PFSK-1 (cell line): ENCODE measurements around the gene TSPAN5.

Experiments
- FOXP2 ChIP-seq: optimal IDR thresholded peaks from 2 replicates; pipeline ENCODE3; 2011; ENCODE audit warnings: borderline replicate concordance, control low read depth, inconsistent platforms; ENCODE audit not compliant: insufficient read depth; ENCODE audit errors: extremely low read length, extremely low read depth
- POLR2AphosphoS5 ChIP-seq: IDR thresholded peaks from 2 replicates; pipeline ENCODE4 v1.6.1; 2012; ENCODE audit warnings: low read depth, mild to moderate bottlenecking, control low read depth, low read length, moderate library complexity
- SIN3A ChIP-seq: IDR thresholded peaks from 2 replicates; pipeline ENCODE4 v1.6.1; 2012; ENCODE audit warnings: mild to moderate bottlenecking, low read length, moderate library complexity, borderline replicate concordance; ENCODE audit not compliant: insufficient read depth
- TAF1 ChIP-seq: IDR thresholded peaks from 2 replicates; pipeline ENCODE4 v1.6.1; 2012; ENCODE audit warnings: low read length, control low read depth, borderline replicate concordance; ENCODE audit not compliant: insufficient read depth
- TF ChIP-seq, protein P1 (sequence below), 2 experiments: IDR thresholded peaks; 2 replicates each; pipeline versions ENCODE4 v1.6.1 to v1.8.0; 2011 to 2012; ENCODE audit warnings: low read depth in 2 of 2, low read length in 2 of 2, control low read depth in 1 of 2, inconsistent platforms in 1 of 2, mild to moderate bottlenecking in 1 of 2, moderate library complexity in 1 of 2; ENCODE audit not compliant: insufficient read depth in 1 of 2

TSPAN5 gene

DNA sequence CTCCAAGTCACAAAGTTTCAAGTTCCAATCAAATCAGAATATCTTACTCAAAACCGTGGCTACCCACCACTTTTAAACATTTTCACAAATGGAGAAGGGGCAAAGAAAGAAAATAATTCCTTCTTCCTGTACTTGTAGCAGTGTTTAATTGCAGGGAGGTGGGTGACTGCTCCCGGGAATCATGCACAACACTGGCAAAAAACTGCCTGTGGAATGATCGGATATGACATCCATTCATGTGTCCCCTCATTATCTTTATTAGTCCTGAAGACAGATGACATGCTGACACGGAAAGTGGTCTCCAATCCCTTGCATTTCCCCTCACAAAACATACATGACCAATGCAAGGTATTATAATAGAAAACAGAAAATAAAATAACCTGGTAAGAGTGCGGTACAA, 2.0 kb downstream of the TSPAN5 start:
- no peak for TF ChIP-seq TAF1
- TF ChIP-seq, protein P1, sequence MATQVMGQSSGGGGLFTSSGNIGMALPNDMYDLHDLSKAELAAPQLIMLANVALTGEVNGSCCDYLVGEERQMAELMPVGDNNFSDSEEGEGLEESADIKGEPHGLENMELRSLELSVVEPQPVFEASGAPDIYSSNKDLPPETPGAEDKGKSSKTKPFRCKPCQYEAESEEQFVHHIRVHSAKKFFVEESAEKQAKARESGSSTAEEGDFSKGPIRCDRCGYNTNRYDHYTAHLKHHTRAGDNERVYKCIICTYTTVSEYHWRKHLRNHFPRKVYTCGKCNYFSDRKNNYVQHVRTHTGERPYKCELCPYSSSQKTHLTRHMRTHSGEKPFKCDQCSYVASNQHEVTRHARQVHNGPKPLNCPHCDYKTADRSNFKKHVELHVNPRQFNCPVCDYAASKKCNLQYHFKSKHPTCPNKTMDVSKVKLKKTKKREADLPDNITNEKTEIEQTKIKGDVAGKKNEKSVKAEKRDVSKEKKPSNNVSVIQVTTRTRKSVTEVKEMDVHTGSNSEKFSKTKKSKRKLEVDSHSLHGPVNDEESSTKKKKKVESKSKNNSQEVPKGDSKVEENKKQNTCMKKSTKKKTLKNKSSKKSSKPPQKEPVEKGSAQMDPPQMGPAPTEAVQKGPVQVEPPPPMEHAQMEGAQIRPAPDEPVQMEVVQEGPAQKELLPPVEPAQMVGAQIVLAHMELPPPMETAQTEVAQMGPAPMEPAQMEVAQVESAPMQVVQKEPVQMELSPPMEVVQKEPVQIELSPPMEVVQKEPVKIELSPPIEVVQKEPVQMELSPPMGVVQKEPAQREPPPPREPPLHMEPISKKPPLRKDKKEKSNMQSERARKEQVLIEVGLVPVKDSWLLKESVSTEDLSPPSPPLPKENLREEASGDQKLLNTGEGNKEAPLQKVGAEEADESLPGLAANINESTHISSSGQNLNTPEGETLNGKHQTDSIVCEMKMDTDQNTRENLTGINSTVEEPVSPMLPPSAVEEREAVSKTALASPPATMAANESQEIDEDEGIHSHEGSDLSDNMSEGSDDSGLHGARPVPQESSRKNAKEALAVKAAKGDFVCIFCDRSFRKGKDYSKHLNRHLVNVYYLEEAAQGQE (IDR thresholded peaks at IDR 0.05; ENCODE audit: insufficient read depth in 1 of 2, low read depth in 2 of 2, low read length in 2 of 2) = no peak
- no peak for TF ChIP-seq FOXP2
- no peak for TF ChIP-seq POLR2AphosphoS5
- no peak for TF ChIP-seq SIN3A

DNA sequence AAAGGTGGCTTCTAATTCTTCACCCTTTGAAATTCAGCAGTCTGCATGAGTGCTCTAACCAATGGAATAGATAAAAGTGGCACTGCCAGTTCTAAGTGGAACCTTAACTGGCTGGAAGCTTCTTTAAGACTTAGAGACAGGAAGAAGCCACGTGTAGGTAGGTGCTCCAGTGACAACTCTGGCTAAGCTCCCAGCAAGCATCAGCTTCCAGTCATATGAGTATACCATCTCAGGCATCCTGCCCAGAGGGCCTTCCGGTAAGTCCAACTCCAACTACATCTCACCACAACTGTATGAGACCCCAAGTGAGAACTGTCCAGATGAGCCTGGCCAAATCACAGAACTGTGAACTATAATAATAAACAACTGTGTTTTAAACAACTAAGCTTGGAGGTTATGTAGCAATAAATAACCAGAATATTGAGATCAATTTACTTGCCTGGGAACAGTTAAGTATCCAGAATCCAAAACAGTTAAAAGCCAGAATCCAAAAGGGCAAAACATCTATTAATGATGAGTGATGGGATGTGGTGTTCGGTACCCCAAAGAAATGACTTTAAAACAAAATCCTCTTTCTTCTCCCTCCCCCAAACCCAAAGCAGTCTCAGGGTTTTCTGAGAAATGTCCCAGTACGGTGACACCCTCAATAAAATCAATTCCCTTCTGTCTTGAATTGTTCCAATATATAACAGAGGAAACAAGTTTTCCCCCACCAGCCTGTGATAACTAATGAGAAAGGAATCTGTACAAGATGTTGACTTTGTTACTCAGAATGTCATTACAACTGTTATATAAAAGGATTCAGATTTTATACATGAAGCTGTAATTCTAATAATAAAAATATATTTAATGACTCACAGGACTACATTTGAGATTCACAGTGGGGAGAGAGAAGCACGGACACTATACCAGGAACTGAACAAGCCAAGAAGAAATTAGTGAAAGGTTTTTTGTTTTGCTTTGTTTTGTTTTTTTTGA, 4.2 kb downstream of the TSPAN5 start:
- TF ChIP-seq SIN3A (no peak), TAF1 (no peak), FOXP2 (no peak), POLR2AphosphoS5 (no peak)
- TF ChIP-seq, protein P1 (IDR thresholded peaks at IDR 0.05; ENCODE audit: insufficient read depth in 1 of 2, low read depth in 2 of 2, low read length in 2 of 2) = no peak

DNA sequence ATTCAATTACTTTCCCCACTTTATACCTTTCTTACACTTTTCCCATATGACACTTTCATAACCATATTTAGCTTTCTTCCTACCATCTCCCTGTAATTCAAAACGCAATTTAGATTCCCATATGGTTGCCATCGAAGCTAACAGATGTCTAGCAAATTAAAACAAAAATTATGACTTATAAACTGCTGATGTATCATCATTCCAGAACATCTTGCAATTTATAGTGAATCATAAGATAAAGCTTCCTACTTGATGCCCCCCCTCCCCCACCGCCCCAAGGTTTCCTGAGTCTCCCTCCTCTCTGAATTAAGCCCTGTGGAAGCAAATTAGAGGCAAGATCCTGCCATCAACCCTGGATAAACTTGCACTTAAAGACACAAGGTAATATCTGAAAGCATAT, 5.4 kb downstream of the TSPAN5 start:
- TF ChIP-seq SIN3A (no peak), FOXP2 (no peak), TAF1 (no peak), POLR2AphosphoS5 (no peak)
- TF ChIP-seq, protein P1 (IDR thresholded peaks at IDR 0.05; ENCODE audit: insufficient read depth in 1 of 2, low read depth in 2 of 2, low read length in 2 of 2) = no peak

DNA sequence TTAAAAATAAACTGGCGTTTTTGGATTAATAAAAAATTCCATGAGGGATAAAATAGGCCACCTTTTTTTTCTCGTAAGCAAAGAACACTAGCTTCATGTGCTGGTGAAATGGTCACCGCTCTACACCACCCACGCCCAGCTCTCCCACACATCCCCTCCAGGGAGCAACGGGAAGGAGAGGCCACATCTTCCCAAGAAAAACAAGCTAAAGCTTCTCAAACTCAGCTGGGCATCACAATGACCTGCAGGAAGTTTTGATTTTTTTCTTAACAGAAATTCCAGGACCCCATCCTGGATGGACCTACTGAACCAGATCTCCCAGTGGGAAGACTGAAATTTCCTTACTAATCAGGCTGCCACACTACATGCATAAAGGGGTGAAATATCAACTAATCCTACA, 9.8 kb downstream of the TSPAN5 start:
- no peak for TF ChIP-seq POLR2AphosphoS5
- TF ChIP-seq TAF1 = no peak
- TF ChIP-seq FOXP2 = no peak
- TF ChIP-seq, protein P1 (IDR thresholded peaks at IDR 0.05; ENCODE audit: insufficient read depth in 1 of 2, low read depth in 2 of 2, low read length in 2 of 2) = no peak
- TF ChIP-seq SIN3A = no peak
